ENCODE data around the gene GLT6D1. TPM values are rescaled to one million over a fixed set of nuclear protein-coding genes. Genes with fewer than 3 reads are reported as not detected.

The GLT6D1 gene
- total and polyA plus RNA-seq, 2 of the 8 experiments (the other 6 are each of a cell fraction or from before 2014, with no cell fraction given) = 1.3 to 2.1 TPM

DNA sequence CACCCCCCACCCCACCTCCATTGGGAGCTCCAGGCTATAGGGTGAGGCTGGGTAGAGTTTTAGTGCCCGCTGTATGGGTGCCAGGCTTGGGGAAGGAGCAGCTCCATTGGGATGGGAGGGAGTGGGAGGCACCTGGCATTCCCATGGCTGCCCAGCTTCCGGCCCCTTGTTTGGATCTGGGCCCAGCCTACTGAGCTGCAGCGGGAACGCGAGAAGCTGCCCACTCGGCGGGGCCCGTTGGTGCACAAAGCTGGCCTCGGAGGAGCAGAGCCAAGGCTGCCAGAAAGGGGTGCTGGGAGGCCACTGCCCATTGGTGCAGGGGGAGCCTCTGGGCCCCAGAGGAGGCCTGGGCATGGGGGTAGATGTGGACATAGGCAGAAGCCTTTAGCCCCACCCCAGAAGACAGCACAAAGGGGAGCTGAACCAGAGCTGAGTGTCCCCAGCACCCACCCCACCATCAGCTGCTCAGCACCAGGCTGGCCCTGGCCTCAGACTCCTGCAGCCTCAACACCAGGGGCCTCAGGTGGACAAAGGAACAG is 28.2 kb upstream of the GLT6D1 start:
- no peaks in the 10 kb centered on the region for H3K79me1 ChIP-seq (ENCODE audit: low read depth, low read length)
- no peak overlapping the region for H3K23ac ChIP-seq (ENCODE audit: insufficient read length)
- H2BK12ac ChIP-seq (ENCODE audit: low read depth, low read length) = no peak overlapping the region
- H2BK120ac ChIP-seq (replicated peaks; ENCODE audit: low read depth, low read length) = no peak overlapping the region
- H4K8ac ChIP-seq (ENCODE audit: extremely low read depth, insufficient read depth, low read length) = 0 out of 2 replicates have a peak overlapping the region, but pooled peaks have one; percentile 40
- no peaks in the 10 kb centered on the region for H3K23me2 ChIP-seq (ENCODE audit: low read depth, low read length)
- no peak overlapping the region for H2BK15ac ChIP-seq (ENCODE audit: low read length)
- H3K79me2 ChIP-seq (ENCODE audit: control insufficient read depth in 1 of 2, insufficient read depth in 2 of 2, low read length in 2 of 2) = no peaks in the 10 kb centered on the region
- POLR2A ChIA-PET (ENCODE audit: partially characterized antibody) = interaction anchor here (0.6 to 0.9 kb wide), 2 partner anchors 10 to 18 kb away, joined by 3 to 4 read pairs; no protein-coding TSS in a partner anchor
- H3K9me3 ChIP-seq (ENCODE audit: insufficient read depth in 2 of 2, low read depth in 1 of 2, low read length in 1 of 2) = peaks cover 4 to 19% of the 10 kb centered on the region in 2 experiments; a peak in 3 of 4 replicates
- H3K36me3 ChIP-seq (ENCODE audit: control insufficient read depth in 2 of 4, insufficient read depth in 4 of 4, low read length in 3 of 4) = no peaks in the 10 kb centered on the region
- no peak overlapping the region for H3K27ac ChIP-seq (ENCODE audit: low read depth, low read length)
- H3K27me3 ChIP-seq (replicated peaks in 1 of 4; ENCODE audit: control insufficient read depth in 3 of 4, extremely low read depth in 1 of 4, insufficient read depth in 3 of 4, low read length in 3 of 4) = no peaks in the 10 kb centered on the region; a peak in 1 of 7 replicates
- no peak overlapping the region for H2AK5ac ChIP-seq (ENCODE audit: low read depth, low read length)
- no peak overlapping the region for H4K91ac ChIP-seq (replicated peaks; ENCODE audit: insufficient read length, low read length)
- H3K9ac ChIP-seq (replicated peaks in 1 of 4; ENCODE audit: extremely low read depth in 1 of 4, low read depth in 3 of 4, low read length in 3 of 4) = no peak overlapping the region
- H2BK5ac ChIP-seq (ENCODE audit: low read depth, low read length) = no peak overlapping the region
- H4K20me1 ChIP-seq (replicated peaks in 1 of 2; ENCODE audit: control insufficient read depth in 1 of 2, insufficient read depth in 2 of 2, low read length in 2 of 2) = no peaks in the 10 kb centered on the region
- TF ChIP-seq SIRT6 (IDR thresholded peaks at IDR 0.05; ENCODE audit: low read length) (no peak), EP300 (IDR thresholded peaks at IDR 0.05; ENCODE audit: borderline replicate concordance in 1 of 2, low read depth in 2 of 2, low read length in 2 of 2) (no peak), TBP (IDR thresholded peaks at IDR 0.05; ENCODE audit: low read depth, low read length) (no peak), RBBP5 (IDR thresholded peaks at IDR 0.05; ENCODE audit: borderline replicate concordance, low read depth, low read length) (no peak), CEBPB (IDR thresholded peaks at IDR 0.05; ENCODE audit: low read depth, low read length) (no peak), KDM5A (IDR thresholded peaks at IDR 0.05; ENCODE audit: low read length) (no peak), CREB1 (IDR thresholded peaks at IDR 0.05) (no peak), HDAC6 (IDR thresholded peaks at IDR 0.05; ENCODE audit: low read depth, low read length) (no peak)
- H4K5ac ChIP-seq (ENCODE audit: insufficient read length, low read depth, low read length) = no peak overlapping the region
- H3K18ac ChIP-seq (ENCODE audit: extremely low read depth, low read length) = no peak overlapping the region
- peaks cover 0 to 4% (median 1%) of the 10 kb centered on the region in 4 experiments; a peak in 2 of 7 replicates for H3K4me1 ChIP-seq (replicated peaks in 1 of 4; ENCODE audit: control insufficient read depth in 3 of 4, insufficient read depth in 4 of 4, low read length in 3 of 4)
- FAIRE-seq (no peak), DNase-seq (ENCODE audit: low read depth in 1 of 2, low spot score in 2 of 2) (no peak)
- WGBS, 2 experiments (ENCODE audit: extremely low coverage in 1 of 2, insufficient coverage in 1 of 2, insufficient read length in 1 of 2, insufficient replicate concordance in 2 of 2, low coverage in 1 of 2, low lambda C conversion rate in 2 of 2, missing lambda C conversion rate in 1 of 2) = 86% methylated on average over 9 of the region's 9 CpGs; no CpG with 5 or more reads in 1 of the 2 experiments
- no peak overlapping the region for H3K4me2 ChIP-seq (ENCODE audit: insufficient read depth in 1 of 2, low read depth in 2 of 2, low read length in 2 of 2)
- H3K4me3 ChIP-seq (ENCODE audit: extremely low read depth in 1 of 4, insufficient read depth in 2 of 4, low read depth in 3 of 4, low read length in 4 of 4) = no peak overlapping the region
- CTCF ChIA-PET (ENCODE audit: partially characterized antibody) = interaction anchor here (0.6 to 1.6 kb wide), 6 partner anchors 10 to 164 kb away, joined by 3 to 4 read pairs (median 3); no protein-coding TSS in a partner anchor
- H3K56ac ChIP-seq (replicated peaks; ENCODE audit: insufficient read length, low read depth, low read length) = no peak overlapping the region
- H2BK20ac ChIP-seq (ENCODE audit: low read length) = no peak overlapping the region
- no peak overlapping the region for H2AFZ ChIP-seq (ENCODE audit: low read length)
- no peak overlapping the region for H3K4ac ChIP-seq (replicated peaks; ENCODE audit: insufficient read length, low read depth, low read length)
- H3K14ac ChIP-seq (ENCODE audit: insufficient read length) = no peak overlapping the region

Data from H1 (cell line).